ENCODE results near the gene LRG1.

LRG1 gene

DNA sequence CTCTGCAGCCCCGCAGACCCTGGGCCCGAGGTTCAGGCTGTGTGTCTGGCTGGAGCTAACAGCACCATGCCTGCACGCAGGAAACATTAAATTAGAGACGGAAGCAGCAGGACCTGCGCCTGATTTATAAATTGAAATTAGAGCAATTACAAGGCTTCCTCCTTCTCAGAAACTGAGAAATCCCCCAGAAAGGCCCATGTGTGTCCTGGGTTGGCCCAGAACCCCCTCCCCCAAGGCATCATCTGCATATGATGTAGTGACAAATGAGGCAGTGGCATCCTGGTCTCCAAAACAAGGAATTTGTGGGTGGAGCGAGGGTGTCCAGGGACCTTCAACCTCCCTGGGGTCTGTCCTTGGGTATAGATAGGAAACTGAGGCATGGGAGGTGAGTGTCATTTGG, 46.9 kb upstream of the LRG1 start:
- no peak for TF ChIP-seq TCF12 (IDR thresholded peaks at IDR 0.05; ENCODE audit: low read depth)
- TF ChIP-seq TEAD4 (IDR thresholded peaks at IDR 0.05), result no peak
- TF ChIP-seq FOXM1 (IDR thresholded peaks at IDR 0.05; ENCODE audit: borderline replicate concordance, low read depth), result no peak
- TF ChIP-seq, protein P1, sequence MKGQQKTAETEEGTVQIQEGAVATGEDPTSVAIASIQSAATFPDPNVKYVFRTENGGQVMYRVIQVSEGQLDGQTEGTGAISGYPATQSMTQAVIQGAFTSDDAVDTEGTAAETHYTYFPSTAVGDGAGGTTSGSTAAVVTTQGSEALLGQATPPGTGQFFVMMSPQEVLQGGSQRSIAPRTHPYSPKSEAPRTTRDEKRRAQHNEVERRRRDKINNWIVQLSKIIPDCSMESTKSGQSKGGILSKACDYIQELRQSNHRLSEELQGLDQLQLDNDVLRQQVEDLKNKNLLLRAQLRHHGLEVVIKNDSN (IDR thresholded peaks at IDR 0.05), result no peak
- TF ChIP-seq RAD21 (IDR thresholded peaks at IDR 0.05; ENCODE audit: low read depth), result no peak
- TF ChIP-seq, protein P2, sequence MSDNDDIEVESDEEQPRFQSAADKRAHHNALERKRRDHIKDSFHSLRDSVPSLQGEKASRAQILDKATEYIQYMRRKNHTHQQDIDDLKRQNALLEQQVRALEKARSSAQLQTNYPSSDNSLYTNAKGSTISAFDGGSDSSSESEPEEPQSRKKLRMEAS (IDR thresholded peaks at IDR 0.05), result no peak
- TF ChIP-seq EP300 (IDR thresholded peaks at IDR 0.05; ENCODE audit: borderline replicate concordance), result no peak
- TF ChIP-seq TAF1 (IDR thresholded peaks at IDR 0.05; ENCODE audit: low read depth), result no peak
- TF ChIP-seq CEBPB (IDR thresholded peaks at IDR 0.05), result no peak
- no peak for TF ChIP-seq CREB1 (IDR thresholded peaks at IDR 0.05; ENCODE audit: low read depth)
- TF ChIP-seq EGR1 (IDR thresholded peaks at IDR 0.05), result no peak
- TF ChIP-seq ZBTB7A (IDR thresholded peaks at IDR 0.05; ENCODE audit: low read depth), result no peak
- TF ChIP-seq, protein P3, sequence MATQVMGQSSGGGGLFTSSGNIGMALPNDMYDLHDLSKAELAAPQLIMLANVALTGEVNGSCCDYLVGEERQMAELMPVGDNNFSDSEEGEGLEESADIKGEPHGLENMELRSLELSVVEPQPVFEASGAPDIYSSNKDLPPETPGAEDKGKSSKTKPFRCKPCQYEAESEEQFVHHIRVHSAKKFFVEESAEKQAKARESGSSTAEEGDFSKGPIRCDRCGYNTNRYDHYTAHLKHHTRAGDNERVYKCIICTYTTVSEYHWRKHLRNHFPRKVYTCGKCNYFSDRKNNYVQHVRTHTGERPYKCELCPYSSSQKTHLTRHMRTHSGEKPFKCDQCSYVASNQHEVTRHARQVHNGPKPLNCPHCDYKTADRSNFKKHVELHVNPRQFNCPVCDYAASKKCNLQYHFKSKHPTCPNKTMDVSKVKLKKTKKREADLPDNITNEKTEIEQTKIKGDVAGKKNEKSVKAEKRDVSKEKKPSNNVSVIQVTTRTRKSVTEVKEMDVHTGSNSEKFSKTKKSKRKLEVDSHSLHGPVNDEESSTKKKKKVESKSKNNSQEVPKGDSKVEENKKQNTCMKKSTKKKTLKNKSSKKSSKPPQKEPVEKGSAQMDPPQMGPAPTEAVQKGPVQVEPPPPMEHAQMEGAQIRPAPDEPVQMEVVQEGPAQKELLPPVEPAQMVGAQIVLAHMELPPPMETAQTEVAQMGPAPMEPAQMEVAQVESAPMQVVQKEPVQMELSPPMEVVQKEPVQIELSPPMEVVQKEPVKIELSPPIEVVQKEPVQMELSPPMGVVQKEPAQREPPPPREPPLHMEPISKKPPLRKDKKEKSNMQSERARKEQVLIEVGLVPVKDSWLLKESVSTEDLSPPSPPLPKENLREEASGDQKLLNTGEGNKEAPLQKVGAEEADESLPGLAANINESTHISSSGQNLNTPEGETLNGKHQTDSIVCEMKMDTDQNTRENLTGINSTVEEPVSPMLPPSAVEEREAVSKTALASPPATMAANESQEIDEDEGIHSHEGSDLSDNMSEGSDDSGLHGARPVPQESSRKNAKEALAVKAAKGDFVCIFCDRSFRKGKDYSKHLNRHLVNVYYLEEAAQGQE (IDR thresholded peaks at IDR 0.05; ENCODE audit: low read depth), result no peak
- no peak for TF ChIP-seq YY1 (IDR thresholded peaks at IDR 0.05; ENCODE audit: low read depth)
- TF ChIP-seq NFIC (IDR thresholded peaks at IDR 0.05), result no peak

DNA sequence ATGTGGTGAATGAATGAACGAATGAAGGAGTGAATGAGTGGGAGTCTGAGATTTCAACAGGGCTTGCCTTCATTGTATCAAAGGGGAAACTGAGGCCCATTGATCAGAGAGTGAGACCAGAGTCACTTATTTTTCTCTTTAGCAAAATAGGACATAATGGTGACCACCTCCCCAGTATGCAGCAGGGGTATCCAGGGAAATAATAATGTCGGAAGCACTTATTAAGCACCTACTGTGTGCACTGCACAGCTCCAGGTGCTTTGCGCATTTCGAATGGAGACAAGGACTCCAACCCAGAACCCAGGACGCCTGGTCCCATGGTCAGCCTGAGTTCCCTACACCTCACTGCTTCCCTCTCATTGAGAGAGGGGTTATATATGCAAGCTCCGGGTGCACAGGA, 46.4 kb upstream of the LRG1 start:
- TF ChIP-seq ZBTB7A (IDR thresholded peaks at IDR 0.05; ENCODE audit: low read depth) (no peak), TCF12 (IDR thresholded peaks at IDR 0.05; ENCODE audit: low read depth) (no peak), TAF1 (IDR thresholded peaks at IDR 0.05; ENCODE audit: low read depth) (no peak), CREB1 (IDR thresholded peaks at IDR 0.05; ENCODE audit: low read depth) (no peak), EGR1 (IDR thresholded peaks at IDR 0.05) (no peak), RAD21 (IDR thresholded peaks at IDR 0.05; ENCODE audit: low read depth) (no peak), FOXM1 (IDR thresholded peaks at IDR 0.05; ENCODE audit: borderline replicate concordance, low read depth) (no peak), YY1 (IDR thresholded peaks at IDR 0.05; ENCODE audit: low read depth) (no peak), NFIC (IDR thresholded peaks at IDR 0.05) (no peak), TEAD4 (IDR thresholded peaks at IDR 0.05) (no peak), CEBPB (IDR thresholded peaks at IDR 0.05) (no peak), EP300 (IDR thresholded peaks at IDR 0.05; ENCODE audit: borderline replicate concordance) (no peak)
- TF ChIP-seq, protein P3 (IDR thresholded peaks at IDR 0.05; ENCODE audit: low read depth), result no peak
- TF ChIP-seq, protein P1 (IDR thresholded peaks at IDR 0.05), result no peak
- TF ChIP-seq, protein P2 (IDR thresholded peaks at IDR 0.05), result no peak

DNA sequence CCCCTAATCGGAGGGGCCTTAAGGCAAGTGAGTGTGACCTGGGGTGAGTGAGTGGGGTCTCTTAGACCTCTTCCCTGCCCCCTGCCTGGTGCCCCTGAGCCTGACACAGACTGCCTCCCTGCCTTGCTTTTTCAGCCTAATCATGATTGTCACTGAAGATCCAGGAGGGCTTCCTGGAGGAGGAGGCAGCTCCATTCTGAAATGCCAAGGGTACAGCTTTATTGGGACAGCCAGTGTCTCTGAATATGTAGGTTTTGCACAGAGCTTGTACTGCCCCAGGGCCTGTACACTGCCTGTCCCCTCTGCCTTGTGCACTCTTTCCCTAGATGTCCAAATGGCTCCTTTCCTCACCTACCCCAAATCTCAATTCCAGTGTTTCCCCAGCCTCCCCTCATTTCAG, 45.7 kb upstream of the LRG1 start:
- TF ChIP-seq, protein P1 (IDR thresholded peaks at IDR 0.05), result no peak

DNA sequence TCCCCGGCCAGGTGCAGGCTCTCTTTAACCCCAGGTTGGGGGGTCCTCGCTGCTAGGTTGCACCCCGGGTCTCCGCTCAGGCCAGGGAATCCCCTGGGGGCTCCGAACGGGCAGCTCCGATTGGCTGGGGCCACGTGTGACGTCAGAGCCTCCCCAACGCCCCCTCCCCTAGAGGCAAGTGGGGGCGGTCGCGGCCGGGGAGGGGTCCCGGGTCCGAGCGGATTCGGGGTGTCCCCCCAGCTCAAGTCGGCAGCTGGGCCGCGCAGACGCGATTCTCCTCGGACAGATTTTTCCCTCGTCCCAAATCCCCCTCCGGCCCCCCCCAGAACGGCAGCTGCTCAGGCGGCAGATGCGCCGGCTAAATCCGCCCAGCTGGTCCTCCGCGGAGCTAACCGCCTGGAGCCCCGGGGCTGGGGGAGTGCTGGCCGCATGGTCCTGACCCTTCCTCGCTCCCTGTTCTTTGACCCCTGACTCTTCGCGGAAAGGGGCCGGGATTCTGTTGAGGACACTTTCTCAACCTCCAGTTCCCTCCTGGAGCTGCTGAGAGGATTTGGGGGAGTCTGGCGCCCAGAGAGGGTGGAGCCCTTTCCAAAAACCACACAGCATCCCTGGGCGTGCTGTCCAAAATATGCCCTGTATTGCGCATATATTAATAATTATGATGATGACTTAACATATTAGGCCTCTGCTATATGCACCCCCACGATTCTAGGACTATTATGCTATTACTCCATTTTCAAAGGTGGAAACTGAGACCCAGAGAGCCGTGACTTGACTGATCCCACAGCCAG, 45.0 kb upstream of the LRG1 start:
- TF ChIP-seq, protein P2 (IDR thresholded peaks at IDR 0.05), result no peak
- TF ChIP-seq, protein P1 (IDR thresholded peaks at IDR 0.05), result no peak

DNA sequence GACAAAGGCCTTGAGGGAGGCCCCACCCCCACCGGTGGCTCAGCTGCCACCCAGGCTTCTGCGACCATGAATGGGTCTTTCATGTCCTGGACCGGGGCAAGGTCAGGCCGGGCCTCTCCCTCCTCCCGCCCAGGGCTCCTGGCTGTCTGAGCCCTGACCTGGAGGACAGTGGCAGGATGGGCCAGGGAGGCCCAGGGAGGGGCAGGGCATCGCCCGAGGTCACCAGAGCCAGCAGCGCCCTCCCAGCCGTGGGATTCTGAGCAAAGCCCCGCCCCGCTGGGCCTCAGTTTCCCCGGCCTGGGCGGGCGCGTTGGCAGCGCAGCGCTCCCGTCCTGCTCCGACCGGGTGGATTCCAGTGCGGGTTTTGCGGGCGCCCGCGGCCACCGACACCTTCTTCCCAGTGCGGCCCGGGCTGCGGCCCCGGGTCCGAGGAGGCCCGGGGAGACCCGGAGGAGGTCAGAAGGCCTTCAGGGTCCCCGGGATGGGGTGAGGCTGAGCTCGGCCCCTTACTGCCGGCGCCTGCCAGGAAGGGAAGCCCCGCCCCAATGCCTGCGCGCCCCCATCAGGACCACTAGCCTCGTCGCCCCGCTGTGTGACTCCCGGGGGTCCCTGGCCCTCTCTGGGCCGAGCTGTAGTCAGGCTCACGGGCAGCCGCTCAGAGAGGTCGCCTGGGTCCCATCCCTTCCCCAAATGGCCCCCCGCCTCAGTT, 44.3 kb upstream of the LRG1 start:
- TF ChIP-seq, protein P2 (IDR thresholded peaks at IDR 0.05), result no peak
- no peak for TF ChIP-seq EP300 (IDR thresholded peaks at IDR 0.05; ENCODE audit: borderline replicate concordance)
- no peak for TF ChIP-seq EGR1 (IDR thresholded peaks at IDR 0.05)
- TF ChIP-seq CEBPB (IDR thresholded peaks at IDR 0.05), result no peak
- no peak for TF ChIP-seq RAD21 (IDR thresholded peaks at IDR 0.05; ENCODE audit: low read depth)
- TF ChIP-seq FOXM1 (IDR thresholded peaks at IDR 0.05; ENCODE audit: borderline replicate concordance, low read depth), result no peak
- TF ChIP-seq YY1 (IDR thresholded peaks at IDR 0.05; ENCODE audit: low read depth), result peak; percentile 48; the same call in 1 of the 2 replicates
- TF ChIP-seq TAF1 (IDR thresholded peaks at IDR 0.05; ENCODE audit: low read depth), result peak; percentile 23; the same call in 1 of the 2 replicates
- peak; percentile 70; the same call in 1 of the 2 replicates for TF ChIP-seq ZBTB7A (IDR thresholded peaks at IDR 0.05; ENCODE audit: low read depth)
- TF ChIP-seq, protein P1 (IDR thresholded peaks at IDR 0.05), result no peak
